ENCODE measurements around the gene TBC1D14.
A peak's percentile ranks its signal among the peaks of the same experiment; 100 is the strongest.

TBC1D14 gene

GRCh38 chr4:7044137-7044930 lies 134.7 kb downstream of the TBC1D14 start:
- no peak for DNase-seq (ENCODE audit: low spot score)

GRCh38 chr4:7045553-7045952 lies 135.9 kb downstream of the TBC1D14 start:
- no peak for DNase-seq (ENCODE audit: low spot score)

DNA sequence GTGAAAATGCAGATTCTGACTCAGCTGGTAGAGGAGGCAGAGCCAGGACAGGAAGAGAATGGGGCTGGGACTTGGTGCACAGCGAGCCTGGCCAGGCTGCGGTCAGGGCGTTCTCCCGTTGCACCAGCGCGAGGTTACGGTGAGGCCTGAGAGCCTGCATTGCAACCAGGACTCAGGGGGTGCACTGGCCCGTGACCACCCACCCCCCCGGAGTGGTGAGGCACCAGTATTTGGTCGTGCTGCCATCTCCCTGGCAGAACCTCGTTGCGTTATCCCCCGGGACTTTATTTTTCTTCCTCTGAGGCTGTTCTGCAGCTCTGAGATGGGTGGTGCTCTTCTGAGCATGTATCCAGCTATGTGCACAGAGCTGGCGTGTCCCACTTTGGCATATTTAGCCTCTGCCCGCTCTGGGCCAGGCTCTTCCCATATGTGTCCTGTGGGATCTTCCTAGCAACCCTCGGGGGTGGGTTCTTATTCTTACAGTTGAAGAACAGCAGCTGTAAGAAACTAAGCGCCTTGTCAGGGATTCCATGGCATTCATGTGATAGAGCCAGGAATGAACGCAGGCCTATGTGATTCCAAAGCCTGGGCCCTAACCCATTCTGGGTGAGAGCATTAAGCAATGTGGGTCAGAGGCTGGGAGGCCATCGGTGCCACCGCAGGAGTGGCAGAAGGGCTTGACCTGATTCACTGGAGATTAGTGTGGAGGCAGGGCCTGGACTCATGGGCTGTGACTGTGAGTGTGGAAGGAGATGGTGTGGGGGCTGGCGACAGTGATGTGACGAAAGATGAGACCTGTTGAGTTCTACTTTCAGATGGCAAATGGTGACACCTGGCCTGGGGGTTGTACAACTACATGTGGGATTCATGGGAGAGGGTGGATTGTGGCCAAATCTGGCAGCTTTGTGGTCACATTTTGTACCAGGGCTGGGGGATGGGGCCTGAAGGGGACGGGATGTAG lies 136.6 kb downstream of the TBC1D14 start:
- DNase-seq (ENCODE audit: low spot score), result peak; percentile 42

- DNase-seq (ENCODE audit: low spot score), result no peak
Observed at GRCh38 chr4:7046971-7047370, 137.3 kb downstream of the TBC1D14 start.

GRCh38 chr4:7048642-7049041 lies 139.0 kb downstream of the TBC1D14 start:
- DNase-seq (ENCODE audit: low spot score), result no peak

DNA sequence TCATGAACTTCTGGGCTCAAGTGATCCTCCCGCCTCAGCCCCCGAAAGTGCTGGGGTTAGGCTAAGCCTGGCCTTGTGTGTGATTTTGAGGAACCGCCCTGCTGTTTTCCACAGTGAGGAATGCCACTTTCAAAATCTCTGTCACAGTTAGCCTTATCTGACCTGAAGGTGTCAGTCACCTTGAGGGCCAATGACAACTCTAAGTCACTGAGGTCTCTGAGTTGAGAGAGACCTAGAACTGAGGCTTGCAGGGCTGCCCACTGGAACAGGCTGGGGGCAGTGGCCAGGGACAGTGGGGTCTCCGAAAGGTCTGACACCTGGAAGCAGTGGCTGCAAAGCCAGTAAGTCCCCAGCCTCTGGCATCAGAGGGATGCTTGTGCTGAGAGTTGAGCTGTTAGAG lies 139.7 kb downstream of the TBC1D14 start:
- no peak for DNase-seq (ENCODE audit: low spot score)

DNA sequence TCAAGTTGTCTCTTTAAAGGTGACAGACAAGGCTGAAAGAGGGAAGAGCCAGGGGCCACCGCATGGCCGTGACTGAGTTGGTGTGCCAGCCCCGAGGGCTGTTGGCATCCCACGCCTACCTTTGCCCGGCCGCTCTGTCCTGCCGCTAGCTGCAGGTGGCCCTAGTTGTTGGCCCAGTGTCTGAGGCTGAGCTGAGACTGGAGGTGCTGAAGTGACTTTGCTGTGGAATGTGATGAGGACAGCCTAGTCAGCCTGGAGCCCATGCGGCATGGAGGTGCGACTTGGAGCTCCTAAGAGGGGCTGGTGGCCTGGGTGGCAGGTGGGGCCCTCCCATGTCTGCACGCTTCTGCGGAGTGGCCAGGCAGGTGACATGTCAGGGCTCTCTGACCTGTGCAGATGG lies 140.1 kb downstream of the TBC1D14 start:
- DNase-seq (ENCODE audit: low spot score), result no peak

GRCh38 chr4:7050481-7051143 lies 141.0 kb downstream of the TBC1D14 start:
- DNase-seq (ENCODE audit: low spot score), result no peak

GRCh38 chr4:7051144-7051495 lies 141.5 kb downstream of the TBC1D14 start:
- DNase-seq (ENCODE audit: low spot score), result no peak

- no peak for DNase-seq (ENCODE audit: low spot score)
Observed at GRCh38 chr4:7051905-7052304, 142.3 kb downstream of the TBC1D14 start.

- no peak for DNase-seq (ENCODE audit: low spot score)
Observed at GRCh38 chr4:7052313-7052712, 142.7 kb downstream of the TBC1D14 start.

- DNase-seq (ENCODE audit: low spot score), result peak; percentile 69
Observed at GRCh38 chr4:7052923-7053715, 143.5 kb downstream of the TBC1D14 start.

DNA sequence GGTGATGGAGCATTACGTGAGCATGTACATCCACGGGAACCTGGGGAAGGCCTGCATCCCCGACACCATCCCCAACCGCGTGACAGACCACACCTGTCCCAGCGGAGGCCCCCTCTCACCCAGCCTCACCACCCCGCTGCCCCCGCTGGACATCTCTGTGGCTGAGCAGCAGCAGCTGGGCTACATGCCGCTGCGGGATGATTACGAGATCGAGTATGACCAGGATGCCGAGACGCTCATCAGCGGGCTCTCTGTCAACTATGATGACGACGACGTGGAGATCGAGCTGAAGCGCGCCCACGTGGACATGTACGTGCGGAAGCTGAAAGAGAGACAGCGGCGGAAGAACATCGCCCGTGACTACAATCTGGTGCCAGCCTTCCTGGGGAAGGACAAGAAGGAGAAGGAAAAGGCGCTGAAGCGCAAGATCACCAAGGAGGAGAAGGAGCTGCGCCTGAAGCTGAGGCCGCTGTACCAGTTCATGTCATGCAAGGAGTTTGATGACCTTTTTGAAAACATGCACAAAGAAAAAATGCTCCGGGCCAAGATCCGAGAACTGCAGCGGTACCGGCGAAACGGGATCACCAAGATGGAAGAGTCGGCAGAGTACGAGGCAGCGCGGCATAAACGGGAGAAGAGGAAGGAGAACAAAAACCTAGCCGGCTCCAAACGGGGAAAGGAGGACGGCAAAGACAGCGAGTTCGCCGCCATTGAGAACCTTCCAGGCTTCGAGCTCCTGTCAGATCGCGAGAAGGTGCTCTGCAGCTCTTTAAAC lies 144.7 kb downstream of the TBC1D14 start:
- DNase-seq (ENCODE audit: low spot score), result no peak

DNA sequence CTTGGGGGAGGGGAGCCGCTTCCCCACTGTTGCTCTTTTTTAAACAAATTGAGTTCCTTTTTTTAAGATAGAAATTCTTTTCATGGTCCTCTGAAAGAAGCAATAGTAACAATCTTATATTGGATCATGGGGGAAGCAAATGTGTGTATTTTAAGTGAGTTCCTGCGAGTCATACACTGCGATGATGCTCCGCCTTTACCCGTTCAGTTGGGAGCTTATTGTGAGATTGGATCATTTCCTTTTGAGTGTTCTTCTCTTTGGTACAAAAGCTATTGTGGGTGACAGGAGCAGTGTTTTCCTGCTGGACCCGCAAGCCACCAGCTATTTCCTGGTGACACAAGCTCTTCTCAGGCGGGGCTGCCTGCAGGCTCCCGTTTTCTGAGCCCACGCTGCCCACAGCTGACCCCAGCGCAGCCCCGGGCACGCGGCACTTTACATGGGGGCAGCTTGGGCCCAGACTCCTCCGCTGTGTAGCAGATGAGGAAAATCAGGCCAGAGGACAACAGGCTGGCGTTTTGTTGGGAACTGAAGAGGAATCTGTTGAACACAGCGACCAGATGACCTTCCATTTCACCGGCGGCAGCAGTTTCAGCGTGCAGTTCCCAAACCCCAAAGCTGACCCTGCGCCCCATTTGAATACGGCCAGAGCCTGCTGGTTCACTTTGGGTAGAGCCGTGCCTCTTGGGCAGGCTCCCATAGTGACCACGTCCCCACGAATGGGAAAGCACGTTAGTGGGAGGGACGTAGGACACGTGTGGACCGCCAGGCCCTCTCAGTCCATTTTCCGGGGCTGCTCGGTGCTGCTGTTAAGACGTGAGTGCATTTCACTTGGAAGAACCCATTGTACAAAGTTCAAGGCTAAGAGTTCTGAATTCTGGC lies 145.7 kb downstream of the TBC1D14 start:
- DNase-seq (ENCODE audit: low spot score), result no peak

DNA sequence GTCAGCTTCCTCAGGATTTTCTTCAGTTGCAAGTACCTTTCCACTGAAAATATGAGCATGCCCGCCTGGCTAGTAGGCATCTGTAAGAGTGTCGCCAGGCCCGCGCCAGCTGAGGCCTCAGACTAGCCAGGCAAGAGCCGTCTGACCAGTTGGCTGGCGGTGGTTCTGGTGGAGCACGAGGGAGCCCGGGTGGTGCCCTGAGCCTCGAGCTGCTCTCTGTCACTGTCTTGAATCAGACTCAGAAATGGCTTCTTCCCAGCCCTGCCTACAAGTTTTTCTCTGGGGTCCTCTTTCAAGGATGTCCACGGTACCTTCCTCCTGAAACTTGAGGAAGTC lies 146.3 kb downstream of the TBC1D14 start:
- DNase-seq (ENCODE audit: low spot score), result no peak

DNA sequence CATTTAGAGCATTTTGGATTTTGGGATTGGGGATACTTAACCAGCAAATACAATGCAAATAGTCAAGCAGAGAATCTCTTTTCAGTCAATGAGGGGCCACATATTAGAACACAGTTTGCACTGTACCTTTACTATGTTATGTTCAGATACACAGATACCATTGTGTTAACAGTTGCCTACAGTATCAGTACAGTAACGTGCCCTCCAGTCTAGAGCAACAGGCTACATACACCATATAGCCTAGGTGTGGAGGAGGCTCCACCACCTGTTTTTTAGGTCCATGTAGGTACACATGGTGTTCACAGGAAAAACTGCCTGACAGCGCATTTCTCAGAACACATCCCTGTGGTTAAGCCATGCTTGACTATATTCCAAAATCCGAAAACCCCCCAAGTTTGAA lies 149.2 kb downstream of the TBC1D14 start:
- DNase-seq (ENCODE audit: low spot score), result no peak

GRCh38 chr4:7059662-7060061 lies 150.0 kb downstream of the TBC1D14 start:
- no peak for DNase-seq (ENCODE audit: low spot score)

DNA sequence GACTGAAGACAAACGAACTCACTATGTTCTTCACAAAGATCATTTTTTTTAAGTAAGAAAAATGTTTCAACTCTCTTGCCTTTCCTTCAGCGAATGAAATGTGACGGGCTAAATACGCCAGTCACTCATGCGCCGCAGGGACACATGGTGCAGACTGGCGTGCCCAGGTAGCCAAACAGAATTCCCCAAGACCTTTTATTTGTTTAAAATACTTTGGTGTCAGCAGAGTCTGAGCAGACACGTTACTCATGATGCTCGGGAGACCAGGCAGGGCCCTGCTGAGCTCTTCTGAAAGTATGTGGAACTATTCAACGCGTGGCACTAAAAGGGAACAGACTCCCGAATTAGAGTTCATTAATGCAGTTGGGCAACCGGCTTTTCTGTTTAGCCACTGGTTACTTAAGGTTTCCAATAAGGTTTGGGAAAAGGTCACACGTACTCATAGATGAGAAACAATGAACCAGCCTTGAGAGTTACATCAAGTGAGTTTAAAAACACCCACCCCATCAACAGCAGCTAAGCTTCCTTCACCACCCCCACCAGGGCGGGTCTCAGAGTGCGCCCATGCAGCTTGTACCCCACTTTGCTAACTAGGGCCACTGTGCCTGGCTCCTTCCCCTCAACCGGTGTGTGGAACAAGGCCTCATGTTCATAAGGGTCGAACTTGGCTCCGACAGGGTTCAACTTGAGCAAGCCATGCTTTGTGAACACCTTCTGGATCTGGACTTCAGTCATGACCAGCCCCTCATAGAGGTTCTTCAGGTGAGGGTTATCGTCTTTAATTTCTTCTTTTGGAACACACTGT lies 150.9 kb downstream of the TBC1D14 start:
- no peak for DNase-seq (ENCODE audit: low spot score)

- DNase-seq (ENCODE audit: low spot score), result no peak
Observed at GRCh38 chr4:7061815-7062214, 152.2 kb downstream of the TBC1D14 start.
